HEK293 (cell line): Measurements from ENCODE around the gene TRIM9.

ENCODE experiments used
- CTCF ChIA-PET: fragments of 350-600 bp; formaldehyde crosslinking; extraction: SDS; loops from one replicate; lab custom pipeline; 2021; ENCODE audit warnings: antibody characterized with exemption; lab: Yijun Ruan, JAX
- POLR2A ChIA-PET: fragments of 300-600 bp; formaldehyde crosslinking; extraction: SDS; loops from one replicate; lab custom pipeline; 2020; ENCODE audit warnings: antibody characterized with exemption, inconsistent platforms; lab: Yijun Ruan, JAX
- H3K27ac ChIP-seq: fragments of 200-500 bp; sonication (Bioruptor generic); 2 replicates; pipeline ENCODE4 v1.5.1; 2014; ENCODE audit warnings: low read depth, low read length, control low read depth, inconsistent platforms; ENCODE audit errors: extremely low read depth
- H3K36me3 ChIP-seq, 2 experiments: fragments of 200-500 bp in 1 of 2; sonication (Bioruptor generic) in 1 of 2; 1 replicate in 1 of 2; 2 replicates in 1 of 2; pipeline ENCODE4 v1.5.1; 2014 to 2017; ENCODE audit warnings: inconsistent platforms in 2 of 2, low read length in 2 of 2; ENCODE audit not compliant: control insufficient read depth in 2 of 2, insufficient read depth in 1 of 2
- H3K4me1 ChIP-seq: fragments of 200-500 bp; sonication (Bioruptor generic); 2 replicates; pipeline ENCODE4 v1.5.1; 2014; ENCODE audit warnings: mild to moderate bottlenecking, low read length, inconsistent platforms; ENCODE audit not compliant: control insufficient read depth, insufficient read depth
- H3K4me3 ChIP-seq: 2 replicates; pipeline ENCODE4 v1.5.1; 2011; ENCODE audit warnings: low read depth, mild to moderate bottlenecking, control low read depth, low read length, moderate library complexity
- H3K9me3 ChIP-seq: fragments of 200-500 bp; sonication (Bioruptor generic); 2 replicates; pipeline ENCODE4 v1.5.1; 2014; ENCODE audit warnings: low read depth, low read length, inconsistent platforms; ENCODE audit not compliant: control insufficient read depth, insufficient read depth
- RBAK ChIP-seq: fragments of 450-650 bp; formaldehyde crosslinking; IDR thresholded peaks from 2 replicates; pipeline ENCODE4 v1.5.1; 2016; ENCODE audit warnings: missing biosample characterization, missing genetic modification characterization
- SALL2 ChIP-seq: fragments of 450-650 bp; formaldehyde crosslinking; IDR thresholded peaks from 2 replicates; pipeline ENCODE4 v1.5.0; 2017; ENCODE audit warnings: missing biosample characterization, mild to moderate bottlenecking, missing genetic modification characterization, borderline replicate concordance
- ZBTB17 ChIP-seq: fragments of 450-650 bp; formaldehyde crosslinking; IDR thresholded peaks from 2 replicates; pipeline ENCODE4 v1.5.1; 2016; ENCODE audit warnings: missing biosample characterization, missing genetic modification characterization
- ZBTB20 ChIP-seq: fragments of 450-650 bp; formaldehyde crosslinking; IDR thresholded peaks from 2 replicates; pipeline ENCODE4 v1.5.1; 2016; ENCODE audit warnings: missing biosample characterization, missing genetic modification characterization
- ZBTB48 ChIP-seq: fragments of 450-650 bp; formaldehyde crosslinking; IDR thresholded peaks from 2 replicates; pipeline ENCODE4 v1.5.1; 2016; ENCODE audit warnings: missing biosample characterization, missing genetic modification characterization
- ZFP37 ChIP-seq: fragments of 450-650 bp; formaldehyde crosslinking; IDR thresholded peaks from 2 replicates; pipeline ENCODE4 v1.5.1; 2016; ENCODE audit warnings: missing biosample characterization, missing genetic modification characterization
- ZNF169 ChIP-seq: fragments of 450-650 bp; formaldehyde crosslinking; IDR thresholded peaks from 2 replicates; pipeline ENCODE4 v1.5.1; 2016; ENCODE audit warnings: missing biosample characterization, missing genetic modification characterization
- ZNF184 ChIP-seq: fragments of 450-650 bp; IDR thresholded peaks from 2 replicates; pipeline ENCODE4 v1.5.1; 2018; ENCODE audit warnings: missing biosample characterization, mild to moderate bottlenecking, missing genetic modification characterization
- ZNF211 ChIP-seq: fragments of 450-650 bp; formaldehyde crosslinking; IDR thresholded peaks from 2 replicates; pipeline ENCODE4 v1.5.1; 2016; ENCODE audit warnings: low read depth, missing biosample characterization, missing genetic modification characterization
- ZNF311 ChIP-seq: fragments of 450-650 bp; formaldehyde crosslinking; IDR thresholded peaks from 2 replicates; pipeline ENCODE4 v1.5.1; 2017; ENCODE audit warnings: missing biosample characterization, missing genetic modification characterization, borderline replicate concordance
- ZNF354C ChIP-seq: fragments of 450-650 bp; formaldehyde crosslinking; IDR thresholded peaks from 2 replicates; pipeline ENCODE4 v1.5.1; 2016; ENCODE audit warnings: missing biosample characterization, missing genetic modification characterization, low read depth, borderline replicate concordance
- ZNF391 ChIP-seq: fragments of 450-650 bp; formaldehyde crosslinking; IDR thresholded peaks from 2 replicates; pipeline ENCODE4 v1.5.1; 2016; ENCODE audit warnings: low read depth, missing biosample characterization, missing genetic modification characterization, borderline replicate concordance
- ZNF514 ChIP-seq: fragments of 450-650 bp; formaldehyde crosslinking; IDR thresholded peaks from 2 replicates; pipeline ENCODE4 v1.5.1; 2016; ENCODE audit warnings: missing biosample characterization, missing genetic modification characterization
- ZNF521 ChIP-seq: fragments of 450-650 bp; formaldehyde crosslinking; IDR thresholded peaks from 2 replicates; pipeline ENCODE4 v1.5.1; 2017; ENCODE audit warnings: missing biosample characterization, mild to moderate bottlenecking, missing genetic modification characterization
- ZNF549 ChIP-seq: fragments of 450-650 bp; IDR thresholded peaks from 2 replicates; pipeline ENCODE4 v1.5.1; 2018; ENCODE audit warnings: missing biosample characterization, missing genetic modification characterization, mild to moderate bottlenecking, inconsistent platforms, moderate library complexity
- ZNF707 ChIP-seq: fragments of 450-650 bp; formaldehyde crosslinking; IDR thresholded peaks from 2 replicates; pipeline ENCODE4 v1.5.1; 2016; ENCODE audit warnings: missing biosample characterization, missing genetic modification characterization
- ZSCAN23 ChIP-seq: fragments of 450-650 bp; formaldehyde crosslinking; IDR thresholded peaks from 2 replicates; pipeline ENCODE4 v1.5.1; 2016; ENCODE audit warnings: missing biosample characterization, missing genetic modification characterization
- TF ChIP-seq, protein P1 (sequence below): fragments of 450-650 bp; formaldehyde crosslinking; IDR thresholded peaks from 2 replicates; pipeline ENCODE4 v1.5.1; 2016; ENCODE audit warnings: missing biosample characterization, missing genetic modification characterization
- TF ChIP-seq, protein P2 (sequence below): fragments of 450-650 bp; formaldehyde crosslinking; IDR thresholded peaks from 2 replicates; pipeline ENCODE4 v1.5.1; 2016; ENCODE audit warnings: missing biosample characterization, missing genetic modification characterization, low read depth
- TF ChIP-seq, protein P3 (sequence below): fragments of 450-650 bp; formaldehyde crosslinking; IDR thresholded peaks from 2 replicates; pipeline ENCODE4 v1.5.1; 2016; ENCODE audit warnings: missing biosample characterization, missing genetic modification characterization
- TF ChIP-seq, protein P4 (sequence below): fragments of 450-650 bp; formaldehyde crosslinking; conservative IDR thresholded peaks from 2 replicates; pipeline ENCODE4 v1.5.1; 2016; ENCODE audit warnings: low read depth, missing biosample characterization, missing genetic modification characterization
- TF ChIP-seq, protein P5 (sequence below): fragments of 450-650 bp; formaldehyde crosslinking; IDR thresholded peaks from 2 replicates; pipeline ENCODE4 v1.5.1; 2017; ENCODE audit warnings: missing biosample characterization, missing genetic modification characterization

Gene TRIM9

DNA sequence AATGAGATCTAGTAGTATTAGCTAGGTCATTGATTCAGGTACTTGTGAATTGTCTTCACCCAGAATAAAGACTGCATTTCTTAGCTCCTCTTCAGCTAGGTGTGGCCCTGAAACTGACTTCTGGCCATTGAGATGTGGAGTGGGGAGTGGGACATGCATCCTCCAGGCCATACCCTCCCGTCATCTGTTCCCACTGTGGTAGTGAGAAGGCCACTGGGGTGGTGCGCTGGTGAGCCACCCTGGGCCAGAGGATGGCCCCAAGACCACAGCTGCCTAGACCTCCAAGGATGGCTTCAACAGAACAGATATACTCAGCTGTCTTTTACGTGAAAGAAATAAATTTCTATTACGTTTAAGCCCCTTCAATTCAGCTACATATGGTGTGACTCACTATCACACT lies 36.5 kb downstream of the TRIM9 start (continued):
- TF ChIP-seq ZBTB48 (tag by site-specific recombination) (no peak), ZNF354C (tag by site-specific recombination) (no peak)

DNA sequence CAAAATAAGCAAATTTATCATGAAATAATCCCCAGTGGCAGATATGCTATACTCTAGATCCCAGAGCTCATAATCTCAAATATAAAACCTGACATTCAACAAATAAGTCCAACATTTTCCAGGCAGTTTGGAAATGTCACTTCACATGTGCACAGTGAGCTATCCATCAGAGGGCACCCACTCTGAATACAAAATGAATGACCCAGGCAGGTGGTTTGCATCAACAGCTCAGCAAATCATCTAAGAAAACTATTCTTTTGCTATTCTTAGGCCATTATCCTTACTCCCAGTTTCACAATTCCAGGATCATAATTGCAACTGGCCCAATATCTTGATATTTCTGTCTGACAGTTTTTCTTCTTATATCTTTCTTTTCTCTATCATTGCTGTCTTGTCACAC lies 38.5 kb downstream of the TRIM9 start:
- no peak for TF ChIP-seq ZNF311 (tag by site-specific recombination)
- no peak for TF ChIP-seq ZNF169 (tag by site-specific recombination)
- TF ChIP-seq, protein P1, sequence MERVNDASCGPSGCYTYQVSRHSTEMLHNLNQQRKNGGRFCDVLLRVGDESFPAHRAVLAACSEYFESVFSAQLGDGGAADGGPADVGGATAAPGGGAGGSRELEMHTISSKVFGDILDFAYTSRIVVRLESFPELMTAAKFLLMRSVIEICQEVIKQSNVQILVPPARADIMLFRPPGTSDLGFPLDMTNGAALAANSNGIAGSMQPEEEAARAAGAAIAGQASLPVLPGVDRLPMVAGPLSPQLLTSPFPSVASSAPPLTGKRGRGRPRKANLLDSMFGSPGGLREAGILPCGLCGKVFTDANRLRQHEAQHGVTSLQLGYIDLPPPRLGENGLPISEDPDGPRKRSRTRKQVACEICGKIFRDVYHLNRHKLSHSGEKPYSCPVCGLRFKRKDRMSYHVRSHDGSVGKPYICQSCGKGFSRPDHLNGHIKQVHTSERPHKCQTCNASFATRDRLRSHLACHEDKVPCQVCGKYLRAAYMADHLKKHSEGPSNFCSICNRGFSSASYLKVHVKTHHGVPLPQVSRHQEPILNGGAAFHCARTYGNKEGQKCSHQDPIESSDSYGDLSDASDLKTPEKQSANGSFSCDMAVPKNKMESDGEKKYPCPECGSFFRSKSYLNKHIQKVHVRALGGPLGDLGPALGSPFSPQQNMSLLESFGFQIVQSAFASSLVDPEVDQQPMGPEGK (tag by site-specific recombination) = no peak
- TF ChIP-seq ZBTB20 (tag by site-specific recombination) = no peak
- TF ChIP-seq ZFP37 (tag by site-specific recombination) = no peak
- no peak for TF ChIP-seq ZNF184
- TF ChIP-seq ZNF391 (tag by site-specific recombination) = no peak
- no peak for TF ChIP-seq ZBTB17 (tag by site-specific recombination)
- TF ChIP-seq, protein P2, sequence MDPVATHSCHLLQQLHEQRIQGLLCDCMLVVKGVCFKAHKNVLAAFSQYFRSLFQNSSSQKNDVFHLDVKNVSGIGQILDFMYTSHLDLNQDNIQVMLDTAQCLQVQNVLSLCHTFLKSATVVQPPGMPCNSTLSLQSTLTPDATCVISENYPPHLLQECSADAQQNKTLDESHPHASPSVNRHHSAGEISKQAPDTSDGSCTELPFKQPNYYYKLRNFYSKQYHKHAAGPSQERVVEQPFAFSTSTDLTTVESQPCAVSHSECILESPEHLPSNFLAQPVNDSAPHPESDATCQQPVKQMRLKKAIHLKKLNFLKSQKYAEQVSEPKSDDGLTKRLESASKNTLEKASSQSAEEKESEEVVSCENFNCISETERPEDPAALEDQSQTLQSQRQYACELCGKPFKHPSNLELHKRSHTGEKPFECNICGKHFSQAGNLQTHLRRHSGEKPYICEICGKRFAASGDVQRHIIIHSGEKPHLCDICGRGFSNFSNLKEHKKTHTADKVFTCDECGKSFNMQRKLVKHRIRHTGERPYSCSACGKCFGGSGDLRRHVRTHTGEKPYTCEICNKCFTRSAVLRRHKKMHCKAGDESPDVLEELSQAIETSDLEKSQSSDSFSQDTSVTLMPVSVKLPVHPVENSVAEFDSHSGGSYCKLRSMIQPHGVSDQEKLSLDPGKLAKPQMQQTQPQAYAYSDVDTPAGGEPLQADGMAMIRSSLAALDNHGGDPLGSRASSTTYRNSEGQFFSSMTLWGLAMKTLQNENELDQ (tag by site-specific recombination) = no peak
- no peak for TF ChIP-seq ZNF707 (tag by site-specific recombination)
- TF ChIP-seq ZNF514 (tag by site-specific recombination) = no peak
- TF ChIP-seq ZNF521 = no peak
- TF ChIP-seq RBAK (tag by site-specific recombination) = no peak
- TF ChIP-seq, protein P3, sequence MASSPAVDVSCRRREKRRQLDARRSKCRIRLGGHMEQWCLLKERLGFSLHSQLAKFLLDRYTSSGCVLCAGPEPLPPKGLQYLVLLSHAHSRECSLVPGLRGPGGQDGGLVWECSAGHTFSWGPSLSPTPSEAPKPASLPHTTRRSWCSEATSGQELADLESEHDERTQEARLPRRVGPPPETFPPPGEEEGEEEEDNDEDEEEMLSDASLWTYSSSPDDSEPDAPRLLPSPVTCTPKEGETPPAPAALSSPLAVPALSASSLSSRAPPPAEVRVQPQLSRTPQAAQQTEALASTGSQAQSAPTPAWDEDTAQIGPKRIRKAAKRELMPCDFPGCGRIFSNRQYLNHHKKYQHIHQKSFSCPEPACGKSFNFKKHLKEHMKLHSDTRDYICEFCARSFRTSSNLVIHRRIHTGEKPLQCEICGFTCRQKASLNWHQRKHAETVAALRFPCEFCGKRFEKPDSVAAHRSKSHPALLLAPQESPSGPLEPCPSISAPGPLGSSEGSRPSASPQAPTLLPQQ (tag by site-specific recombination) = no peak
- TF ChIP-seq ZSCAN23 (tag by site-specific recombination) = no peak
- no peak for TF ChIP-seq ZNF211 (tag by site-specific recombination)
- TF ChIP-seq ZNF549 (tag by site-specific recombination) = no peak
- TF ChIP-seq, protein P4, sequence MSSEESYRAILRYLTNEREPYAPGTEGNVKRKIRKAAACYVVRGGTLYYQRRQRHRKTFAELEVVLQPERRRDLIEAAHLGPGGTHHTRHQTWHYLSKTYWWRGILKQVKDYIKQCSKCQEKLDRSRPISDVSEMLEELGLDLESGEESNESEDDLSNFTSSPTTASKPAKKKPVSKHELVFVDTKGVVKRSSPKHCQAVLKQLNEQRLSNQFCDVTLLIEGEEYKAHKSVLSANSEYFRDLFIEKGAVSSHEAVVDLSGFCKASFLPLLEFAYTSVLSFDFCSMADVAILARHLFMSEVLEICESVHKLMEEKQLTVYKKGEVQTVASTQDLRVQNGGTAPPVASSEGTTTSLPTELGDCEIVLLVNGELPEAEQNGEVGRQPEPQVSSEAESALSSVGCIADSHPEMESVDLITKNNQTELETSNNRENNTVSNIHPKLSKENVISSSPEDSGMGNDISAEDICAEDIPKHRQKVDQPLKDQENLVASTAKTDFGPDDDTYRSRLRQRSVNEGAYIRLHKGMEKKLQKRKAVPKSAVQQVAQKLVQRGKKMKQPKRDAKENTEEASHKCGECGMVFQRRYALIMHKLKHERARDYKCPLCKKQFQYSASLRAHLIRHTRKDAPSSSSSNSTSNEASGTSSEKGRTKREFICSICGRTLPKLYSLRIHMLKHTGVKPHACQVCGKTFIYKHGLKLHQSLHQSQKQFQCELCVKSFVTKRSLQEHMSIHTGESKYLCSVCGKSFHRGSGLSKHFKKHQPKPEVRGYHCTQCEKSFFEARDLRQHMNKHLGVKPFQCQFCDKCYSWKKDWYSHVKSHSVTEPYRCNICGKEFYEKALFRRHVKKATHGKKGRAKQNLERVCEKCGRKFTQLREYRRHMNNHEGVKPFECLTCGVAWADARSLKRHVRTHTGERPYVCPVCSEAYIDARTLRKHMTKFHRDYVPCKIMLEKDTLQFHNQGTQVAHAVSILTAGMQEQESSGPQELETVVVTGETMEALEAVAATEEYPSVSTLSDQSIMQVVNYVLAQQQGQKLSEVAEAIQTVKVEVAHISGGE (tag by site-specific recombination) = no peak
- TF ChIP-seq, protein P5, sequence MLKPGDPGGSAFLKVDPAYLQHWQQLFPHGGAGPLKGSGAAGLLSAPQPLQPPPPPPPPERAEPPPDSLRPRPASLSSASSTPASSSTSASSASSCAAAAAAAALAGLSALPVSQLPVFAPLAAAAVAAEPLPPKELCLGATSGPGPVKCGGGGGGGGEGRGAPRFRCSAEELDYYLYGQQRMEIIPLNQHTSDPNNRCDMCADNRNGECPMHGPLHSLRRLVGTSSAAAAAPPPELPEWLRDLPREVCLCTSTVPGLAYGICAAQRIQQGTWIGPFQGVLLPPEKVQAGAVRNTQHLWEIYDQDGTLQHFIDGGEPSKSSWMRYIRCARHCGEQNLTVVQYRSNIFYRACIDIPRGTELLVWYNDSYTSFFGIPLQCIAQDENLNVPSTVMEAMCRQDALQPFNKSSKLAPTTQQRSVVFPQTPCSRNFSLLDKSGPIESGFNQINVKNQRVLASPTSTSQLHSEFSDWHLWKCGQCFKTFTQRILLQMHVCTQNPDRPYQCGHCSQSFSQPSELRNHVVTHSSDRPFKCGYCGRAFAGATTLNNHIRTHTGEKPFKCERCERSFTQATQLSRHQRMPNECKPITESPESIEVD (tag by site-specific recombination) = no peak
- no peak for TF ChIP-seq SALL2 (tag by site-specific recombination)
- TF ChIP-seq, all 188 proteins: peak for 0
- H3K4me1 ChIP-seq = no peaks in the 10 kb centered on the region
- ChIA-PET CTCF (interaction anchor here (0.7 kb wide), 1 partner anchor 8 kb away, joined by 3 read pairs; no protein-coding TSS in a partner anchor), POLR2A (no interaction called here)
- no peak overlapping the region for H3K4me3 ChIP-seq
- no peaks in the 10 kb centered on the region; a peak in 1 of 3 replicates for H3K36me3 ChIP-seq
- no peak overlapping the region for H3K27ac ChIP-seq
- H3K9me3 ChIP-seq = no peaks in the 10 kb centered on the region
